ENCODE measurements around the gene THAP3.

Gene THAP3

DNA sequence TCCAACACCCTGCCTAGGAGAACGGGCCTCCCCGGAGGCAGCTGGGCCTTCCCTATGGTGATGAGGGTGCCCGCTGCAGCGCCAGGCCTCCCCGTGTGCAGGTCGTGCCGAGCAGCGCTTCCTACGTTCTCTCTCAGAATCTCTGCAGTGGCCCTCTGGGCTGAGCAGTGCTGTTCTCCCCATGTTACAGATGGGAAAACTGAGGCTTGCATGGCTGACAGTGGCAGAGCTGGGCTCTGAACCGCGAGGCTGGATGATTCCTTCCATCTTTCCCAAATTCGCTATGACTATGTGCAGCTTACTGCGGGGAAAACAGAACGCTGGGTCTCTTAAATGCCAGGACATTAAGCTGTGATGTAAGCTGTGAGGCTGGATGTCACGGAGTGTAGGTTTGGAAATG, 30.9 kb upstream of the THAP3 start:
- TF ChIP-seq, protein P1, sequence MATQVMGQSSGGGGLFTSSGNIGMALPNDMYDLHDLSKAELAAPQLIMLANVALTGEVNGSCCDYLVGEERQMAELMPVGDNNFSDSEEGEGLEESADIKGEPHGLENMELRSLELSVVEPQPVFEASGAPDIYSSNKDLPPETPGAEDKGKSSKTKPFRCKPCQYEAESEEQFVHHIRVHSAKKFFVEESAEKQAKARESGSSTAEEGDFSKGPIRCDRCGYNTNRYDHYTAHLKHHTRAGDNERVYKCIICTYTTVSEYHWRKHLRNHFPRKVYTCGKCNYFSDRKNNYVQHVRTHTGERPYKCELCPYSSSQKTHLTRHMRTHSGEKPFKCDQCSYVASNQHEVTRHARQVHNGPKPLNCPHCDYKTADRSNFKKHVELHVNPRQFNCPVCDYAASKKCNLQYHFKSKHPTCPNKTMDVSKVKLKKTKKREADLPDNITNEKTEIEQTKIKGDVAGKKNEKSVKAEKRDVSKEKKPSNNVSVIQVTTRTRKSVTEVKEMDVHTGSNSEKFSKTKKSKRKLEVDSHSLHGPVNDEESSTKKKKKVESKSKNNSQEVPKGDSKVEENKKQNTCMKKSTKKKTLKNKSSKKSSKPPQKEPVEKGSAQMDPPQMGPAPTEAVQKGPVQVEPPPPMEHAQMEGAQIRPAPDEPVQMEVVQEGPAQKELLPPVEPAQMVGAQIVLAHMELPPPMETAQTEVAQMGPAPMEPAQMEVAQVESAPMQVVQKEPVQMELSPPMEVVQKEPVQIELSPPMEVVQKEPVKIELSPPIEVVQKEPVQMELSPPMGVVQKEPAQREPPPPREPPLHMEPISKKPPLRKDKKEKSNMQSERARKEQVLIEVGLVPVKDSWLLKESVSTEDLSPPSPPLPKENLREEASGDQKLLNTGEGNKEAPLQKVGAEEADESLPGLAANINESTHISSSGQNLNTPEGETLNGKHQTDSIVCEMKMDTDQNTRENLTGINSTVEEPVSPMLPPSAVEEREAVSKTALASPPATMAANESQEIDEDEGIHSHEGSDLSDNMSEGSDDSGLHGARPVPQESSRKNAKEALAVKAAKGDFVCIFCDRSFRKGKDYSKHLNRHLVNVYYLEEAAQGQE (IDR thresholded peaks at IDR 0.05; ENCODE audit: insufficient read depth in 1 of 2, low read depth in 2 of 2, low read length in 2 of 2): no peak

DNA sequence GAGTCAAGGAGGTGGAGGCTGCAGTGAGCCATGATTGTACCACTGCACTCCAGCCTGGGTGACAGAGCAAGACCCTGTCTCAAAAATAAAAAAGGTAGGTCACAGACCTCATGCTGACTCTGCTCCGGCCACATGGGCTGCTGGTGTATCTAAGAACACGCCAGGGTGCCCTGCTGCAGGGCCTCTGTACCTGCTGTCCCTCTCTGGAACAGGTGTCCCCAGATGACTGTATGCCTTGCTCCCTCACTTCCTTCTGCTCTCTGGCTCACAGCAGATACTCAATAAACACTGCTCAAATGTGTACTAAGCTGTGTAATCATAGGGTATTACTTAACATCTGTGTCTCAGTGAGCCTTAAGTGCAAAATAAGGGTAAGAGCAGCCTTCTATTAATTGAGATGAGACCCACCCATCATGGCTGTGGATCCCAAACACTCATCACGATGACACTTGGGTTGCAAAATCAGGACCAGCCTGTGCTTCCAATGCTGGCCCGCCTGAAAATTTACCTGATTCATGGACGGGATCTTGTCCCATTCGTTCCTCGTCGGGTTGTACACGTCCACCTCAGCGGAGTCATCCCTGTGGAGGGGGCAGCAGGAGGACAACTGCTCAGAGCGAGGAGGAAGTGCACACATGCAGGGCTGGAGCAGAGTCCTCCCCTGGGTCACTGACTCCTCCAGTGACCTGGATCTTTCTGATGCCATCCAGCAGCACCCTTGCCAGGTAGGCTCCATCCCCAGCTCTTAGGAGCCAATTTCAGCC, 29.5 kb upstream of the THAP3 start:
- TF ChIP-seq, protein P1 (IDR thresholded peaks at IDR 0.05; ENCODE audit: insufficient read depth in 1 of 2, low read depth in 2 of 2, low read length in 2 of 2): no peak
- TF ChIP-seq POLR2AphosphoS5 (IDR thresholded peaks at IDR 0.05; ENCODE audit: low read depth, low read length) (no peak), SIN3A (IDR thresholded peaks at IDR 0.05; ENCODE audit: borderline replicate concordance, insufficient read depth, low read length) (no peak)

DNA sequence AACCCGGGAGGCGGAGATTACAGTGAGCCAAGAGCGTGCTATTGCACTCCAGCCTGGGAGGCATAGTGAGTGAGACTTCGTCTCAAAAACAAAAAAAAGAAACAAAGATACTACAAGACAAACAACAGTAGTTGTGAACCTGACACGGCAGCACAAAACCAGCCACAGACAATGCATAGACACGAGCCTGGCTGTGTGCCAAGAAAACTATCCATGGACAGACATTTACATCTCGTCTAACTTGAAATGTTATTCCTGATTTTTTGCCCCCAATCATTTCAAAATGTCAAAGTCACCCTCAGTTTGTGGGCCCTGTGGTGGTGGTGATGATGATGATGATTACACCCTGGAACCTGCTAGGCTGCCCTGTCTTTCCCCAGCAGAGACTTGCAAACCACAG, 28.3 kb upstream of the THAP3 start:
- TF ChIP-seq, protein P1 (IDR thresholded peaks at IDR 0.05; ENCODE audit: insufficient read depth in 1 of 2, low read depth in 2 of 2, low read length in 2 of 2): no peak
- no peak for TF ChIP-seq SIN3A (IDR thresholded peaks at IDR 0.05; ENCODE audit: borderline replicate concordance, insufficient read depth, low read length)
- no peak for TF ChIP-seq TAF1 (IDR thresholded peaks at IDR 0.05; ENCODE audit: borderline replicate concordance, insufficient read depth, low read length)
- no peak for TF ChIP-seq FOXP2 (optimal IDR thresholded peaks at IDR 0.05; ENCODE audit: borderline replicate concordance, extremely low read depth, extremely low read length, insufficient read depth)
- no peak for TF ChIP-seq POLR2AphosphoS5 (IDR thresholded peaks at IDR 0.05; ENCODE audit: low read depth, low read length)

DNA sequence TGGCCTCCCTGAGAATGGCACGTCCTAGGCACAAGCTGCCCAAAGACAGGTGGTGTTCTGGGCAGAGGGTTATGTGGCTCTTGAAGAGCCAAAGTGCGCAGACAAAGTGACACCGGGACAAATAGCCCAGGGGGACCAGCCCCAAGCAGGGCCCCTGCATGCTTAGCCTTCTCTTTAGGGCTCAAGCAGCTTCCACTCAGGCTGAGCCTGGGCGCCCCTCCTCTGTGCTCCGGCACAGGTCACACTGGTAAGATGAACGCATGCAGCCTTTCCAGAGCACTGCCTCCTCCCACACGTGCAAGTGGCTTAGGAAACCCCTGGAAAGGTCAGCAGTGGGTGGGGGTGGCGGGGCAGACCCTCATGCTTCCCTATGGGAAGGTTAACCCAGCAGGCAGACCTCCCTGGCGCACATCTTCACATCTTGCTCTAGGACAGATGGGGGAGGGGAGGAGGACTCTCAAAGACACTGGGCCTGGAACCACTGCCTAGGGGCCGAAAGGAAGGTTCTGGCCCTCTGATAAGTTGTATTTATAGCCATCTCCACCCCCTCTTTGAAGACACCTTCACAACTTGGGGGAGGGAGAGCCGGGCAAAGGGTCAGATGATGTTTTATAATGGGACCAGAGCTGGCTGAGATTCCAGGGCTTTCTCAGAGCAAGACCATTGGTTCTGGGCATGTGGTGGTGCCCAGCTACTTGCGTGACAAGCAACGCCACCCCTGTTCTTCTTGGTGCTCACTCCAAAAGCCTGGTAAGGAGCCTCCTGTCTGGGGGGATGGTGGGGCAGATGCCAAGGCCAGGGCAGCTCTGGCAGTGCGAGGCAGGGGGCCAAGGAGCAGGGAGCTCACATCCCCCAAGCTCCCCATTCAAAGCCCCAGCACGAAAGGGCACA, 27.5 kb upstream of the THAP3 start:
- TF ChIP-seq FOXP2 (optimal IDR thresholded peaks at IDR 0.05; ENCODE audit: borderline replicate concordance, extremely low read depth, extremely low read length, insufficient read depth) (no peak), POLR2AphosphoS5 (IDR thresholded peaks at IDR 0.05; ENCODE audit: low read depth, low read length) (no peak), SIN3A (IDR thresholded peaks at IDR 0.05; ENCODE audit: borderline replicate concordance, insufficient read depth, low read length) (no peak), TAF1 (IDR thresholded peaks at IDR 0.05; ENCODE audit: borderline replicate concordance, insufficient read depth, low read length) (no peak)
- TF ChIP-seq, protein P1 (IDR thresholded peaks at IDR 0.05; ENCODE audit: insufficient read depth in 1 of 2, low read depth in 2 of 2, low read length in 2 of 2): no peak

All from PFSK-1 (cell line).